LNCAP (cell line): ENCODE results near the gene MND1.

Experiments
- CTCF ChIP-seq: fragments of 450-650 bp; IDR thresholded peaks from 2 replicates; pipeline ENCODE4 v1.5.1; 2017; ENCODE audit warnings: mild to moderate bottlenecking

Gene MND1

DNA sequence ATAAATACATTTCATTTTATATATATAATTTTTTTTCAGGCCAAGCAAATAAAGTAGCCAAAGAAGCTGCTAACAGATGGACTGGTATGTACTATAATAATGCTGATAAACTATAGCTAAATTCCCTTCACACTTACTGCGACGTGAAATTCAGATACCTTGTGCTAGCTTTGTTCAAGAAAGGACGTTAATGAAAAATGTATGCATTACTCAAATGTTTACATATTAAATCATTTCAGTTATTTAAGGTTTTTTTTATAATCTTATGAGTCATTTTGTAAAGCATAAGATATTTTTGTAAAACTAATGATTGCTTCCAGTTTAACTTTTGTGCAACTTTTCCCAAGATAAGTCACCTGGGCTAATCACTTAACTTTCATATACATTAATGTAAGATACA lies 64.4 kb downstream of the MND1 start:
- TF ChIP-seq CTCF: no peak

- no peak for TF ChIP-seq CTCF
These were observed 64.9 kb downstream of the MND1 start for GRCh38 chr4:153409412-153409811.

GRCh38 chr4:153409924-153410501 lies 65.5 kb downstream of the MND1 start:
- TF ChIP-seq CTCF: no peak

DNA sequence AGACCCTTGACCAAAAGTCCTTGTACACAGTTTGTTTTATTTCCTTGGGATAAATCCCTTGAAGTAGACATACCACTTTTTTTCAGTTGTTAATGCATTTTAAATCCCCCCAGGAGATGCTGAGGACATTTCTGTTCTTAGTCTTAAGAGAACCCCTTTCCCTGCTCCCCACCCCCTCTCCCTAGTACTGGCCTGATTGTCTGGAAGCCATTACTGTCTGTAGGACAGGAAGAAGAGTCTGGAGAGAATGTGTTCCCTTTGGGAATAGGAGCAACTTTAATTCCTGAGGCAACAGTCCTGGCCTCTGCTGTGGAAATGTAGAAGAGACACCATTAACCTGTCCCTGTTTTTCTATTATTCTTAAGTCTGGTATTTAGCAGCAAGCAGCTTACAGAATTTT lies 69.4 kb downstream of the MND1 start:
- no peak for TF ChIP-seq CTCF

DNA sequence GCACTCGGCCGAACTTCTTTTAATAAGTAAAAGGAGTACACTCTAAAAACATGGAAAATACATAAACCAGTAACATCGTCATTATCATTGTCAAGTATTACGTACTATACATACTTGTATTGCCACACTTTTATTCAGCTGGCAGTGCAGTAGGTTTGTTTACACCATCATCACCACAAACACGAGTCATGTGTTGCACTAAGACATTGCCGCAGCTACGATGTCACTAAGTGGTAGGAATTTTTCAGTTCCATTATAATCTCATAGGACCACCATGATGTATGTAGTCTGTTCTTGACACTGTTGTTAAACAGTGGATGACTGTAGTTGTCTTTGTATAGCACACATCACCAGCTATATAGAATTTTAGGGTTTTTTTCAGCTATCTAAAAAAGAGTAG lies 73.6 kb downstream of the MND1 start:
- TF ChIP-seq CTCF: no peak

- no peak for TF ChIP-seq CTCF
These were observed 74.1 kb downstream of the MND1 start for GRCh38 chr4:153418558-153418957.

GRCh38 chr4:153419029-153419428 lies 74.5 kb downstream of the MND1 start:
- no peak for TF ChIP-seq CTCF

DNA sequence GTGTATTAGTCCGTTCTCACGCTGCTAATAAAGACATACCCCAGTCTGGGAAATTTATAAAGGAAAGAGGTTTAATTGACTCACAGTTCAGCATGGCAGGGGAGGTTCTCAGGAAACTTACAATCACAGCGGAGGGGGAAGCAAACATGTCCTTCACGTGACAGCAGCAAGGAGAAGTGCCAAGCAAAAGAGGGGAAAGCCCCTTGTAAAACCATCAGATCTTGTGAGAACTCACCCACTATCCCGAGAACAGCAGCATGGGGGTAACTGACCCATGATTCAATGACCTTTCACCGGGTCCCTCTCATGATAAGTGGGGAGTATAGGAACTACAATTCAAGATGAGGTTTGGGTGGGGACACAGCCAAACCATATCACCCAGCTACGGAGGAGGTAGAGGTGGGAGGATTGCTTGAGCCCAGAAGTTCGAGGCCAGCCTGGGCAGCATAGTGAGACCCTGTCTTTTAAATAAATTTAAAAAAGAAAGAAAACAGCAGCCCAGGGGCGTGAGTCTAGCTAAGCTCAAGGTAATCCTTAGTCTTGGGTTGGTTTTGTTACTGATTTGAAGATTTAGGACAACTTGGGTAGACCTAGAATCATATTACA lies 75.3 kb downstream of the MND1 start:
- TF ChIP-seq CTCF: no peak
